ENCODE data around the gene CRYGA.

DNA sequence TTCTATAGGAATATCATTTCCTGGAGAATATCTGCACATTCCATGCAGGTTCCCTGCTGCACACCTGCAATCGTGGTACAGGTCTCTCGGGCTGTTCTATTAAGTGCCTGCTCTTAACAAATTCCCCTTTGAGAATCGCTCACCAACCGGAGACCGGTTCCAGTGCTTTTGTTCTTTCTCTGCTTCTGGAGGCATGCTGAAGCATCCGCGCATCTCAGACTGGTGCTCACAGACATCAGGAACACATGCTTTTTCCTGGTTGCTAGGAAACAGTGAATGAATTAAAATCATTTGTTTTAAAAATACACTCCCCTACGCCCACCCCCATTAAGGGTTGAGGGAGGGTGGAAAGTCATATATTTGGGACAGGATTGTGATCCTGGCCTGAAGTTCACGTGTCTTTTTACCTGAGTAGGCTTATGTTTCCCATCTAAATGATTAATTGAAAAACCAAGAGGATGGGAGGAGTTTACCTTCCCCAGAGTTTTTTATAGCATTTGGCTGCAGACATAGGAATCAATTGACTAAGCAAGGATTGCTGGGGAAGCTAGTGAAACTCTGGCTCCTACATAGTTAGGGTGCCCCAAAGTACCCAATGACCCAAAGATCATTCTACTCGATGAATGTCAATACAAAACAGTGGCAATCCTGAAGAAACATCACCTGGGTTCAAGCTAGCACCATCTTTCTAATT is 26.6 kb upstream of the CRYGA start, which contains the start of gene C2orf80:
- TF ChIP-seq, protein P1, sequence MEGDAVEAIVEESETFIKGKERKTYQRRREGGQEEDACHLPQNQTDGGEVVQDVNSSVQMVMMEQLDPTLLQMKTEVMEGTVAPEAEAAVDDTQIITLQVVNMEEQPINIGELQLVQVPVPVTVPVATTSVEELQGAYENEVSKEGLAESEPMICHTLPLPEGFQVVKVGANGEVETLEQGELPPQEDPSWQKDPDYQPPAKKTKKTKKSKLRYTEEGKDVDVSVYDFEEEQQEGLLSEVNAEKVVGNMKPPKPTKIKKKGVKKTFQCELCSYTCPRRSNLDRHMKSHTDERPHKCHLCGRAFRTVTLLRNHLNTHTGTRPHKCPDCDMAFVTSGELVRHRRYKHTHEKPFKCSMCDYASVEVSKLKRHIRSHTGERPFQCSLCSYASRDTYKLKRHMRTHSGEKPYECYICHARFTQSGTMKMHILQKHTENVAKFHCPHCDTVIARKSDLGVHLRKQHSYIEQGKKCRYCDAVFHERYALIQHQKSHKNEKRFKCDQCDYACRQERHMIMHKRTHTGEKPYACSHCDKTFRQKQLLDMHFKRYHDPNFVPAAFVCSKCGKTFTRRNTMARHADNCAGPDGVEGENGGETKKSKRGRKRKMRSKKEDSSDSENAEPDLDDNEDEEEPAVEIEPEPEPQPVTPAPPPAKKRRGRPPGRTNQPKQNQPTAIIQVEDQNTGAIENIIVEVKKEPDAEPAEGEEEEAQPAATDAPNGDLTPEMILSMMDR (IDR thresholded peaks at IDR 0.05): no peak
- no peak for TF ChIP-seq POLR2A (IDR thresholded peaks at IDR 0.05)
